Thymus (tissue), 11 donors: Measurements from ENCODE around the gene FLYWCH1. TPM values are rescaled to one million over a fixed set of nuclear protein-coding genes. Genes with fewer than 3 reads are reported as not detected.
A peak's percentile ranks its signal among the peaks of the same experiment; 100 is the strongest.
"Not testable (repeated sequence)": the region's sequence is repeated elsewhere in the genome, so short reads cannot be mapped to it uniquely, and the experiment has no call there.

Experiments used
- DNase-seq, 9 donors: peaks; one replicate each; pipeline ENCODE4 v3.0.0-alpha.2; 2013; ENCODE audit warnings: low spot score in 9 of 9, low read depth in 6 of 9, missing footprints in 1 of 9
- H3K27ac ChIP-seq, 2 donors: one replicate each; pipeline ENCODE4 v1.5.1; 2013; ENCODE audit warnings: control low read depth in 1 of 2, low read depth in 1 of 2, low read length in 1 of 2, mild to moderate bottlenecking in 1 of 2, moderate library complexity in 1 of 2
- H3K27me3 ChIP-seq, 2 donors: one replicate each; pipeline ENCODE4 v1.5.1; 2013; ENCODE audit warnings: low read length in 1 of 2; ENCODE audit not compliant: control insufficient read depth in 2 of 2, insufficient read depth in 1 of 2
- H3K36me3 ChIP-seq, 2 donors: one replicate each; pipeline ENCODE4 v1.5.1; 2013; ENCODE audit warnings: low read length in 1 of 2, mild to moderate bottlenecking in 1 of 2, moderate library complexity in 1 of 2; ENCODE audit not compliant: control insufficient read depth in 2 of 2, insufficient read depth in 2 of 2
- H3K4me1 ChIP-seq, 2 donors: one replicate each; pipeline ENCODE4 v1.5.1; 2013; ENCODE audit warnings: low read length in 2 of 2; ENCODE audit not compliant: control insufficient read depth in 2 of 2, insufficient read depth in 2 of 2
- H3K4me3 ChIP-seq, 2 donors: one replicate each; pipeline ENCODE4 v1.5.1; 2013; ENCODE audit warnings: low read length in 2 of 2, control low read depth in 1 of 2, mild to moderate bottlenecking in 1 of 2
- H3K9me3 ChIP-seq, 2 donors: one replicate each; pipeline ENCODE4 v1.5.1; 2013; ENCODE audit warnings: low read length in 1 of 2, mild to moderate bottlenecking in 1 of 2; ENCODE audit not compliant: control insufficient read depth in 2 of 2, insufficient read depth in 1 of 2
- WGBS: extraction: QIAGEN DNeasy Blood & Tissue Kit; methylation state at CpG from one replicate; pipeline ENCODE4 v1.1.7; 2013; 5-methylcytosine and 5-hydroxymethylcytosine counted together
- polyA plus RNA-seq: library from polyadenylated mRNA; stranded (reverse); fragments of 200-250 nt; gene quantifications from one replicate; pipeline ENCODE4 v1.2.3, GENCODE V29; 2013
- total RNA-seq: library from RNA; stranded (reverse); fragments of 120-200 nt; gene quantifications from one replicate; pipeline ENCODE4 v1.2.4, GENCODE V29; 2013
- donor health status: healthy.

FLYWCH1 gene
- total and polyA plus RNA-seq, 2 donors, result 9.6 to 34.1 TPM

DNA sequence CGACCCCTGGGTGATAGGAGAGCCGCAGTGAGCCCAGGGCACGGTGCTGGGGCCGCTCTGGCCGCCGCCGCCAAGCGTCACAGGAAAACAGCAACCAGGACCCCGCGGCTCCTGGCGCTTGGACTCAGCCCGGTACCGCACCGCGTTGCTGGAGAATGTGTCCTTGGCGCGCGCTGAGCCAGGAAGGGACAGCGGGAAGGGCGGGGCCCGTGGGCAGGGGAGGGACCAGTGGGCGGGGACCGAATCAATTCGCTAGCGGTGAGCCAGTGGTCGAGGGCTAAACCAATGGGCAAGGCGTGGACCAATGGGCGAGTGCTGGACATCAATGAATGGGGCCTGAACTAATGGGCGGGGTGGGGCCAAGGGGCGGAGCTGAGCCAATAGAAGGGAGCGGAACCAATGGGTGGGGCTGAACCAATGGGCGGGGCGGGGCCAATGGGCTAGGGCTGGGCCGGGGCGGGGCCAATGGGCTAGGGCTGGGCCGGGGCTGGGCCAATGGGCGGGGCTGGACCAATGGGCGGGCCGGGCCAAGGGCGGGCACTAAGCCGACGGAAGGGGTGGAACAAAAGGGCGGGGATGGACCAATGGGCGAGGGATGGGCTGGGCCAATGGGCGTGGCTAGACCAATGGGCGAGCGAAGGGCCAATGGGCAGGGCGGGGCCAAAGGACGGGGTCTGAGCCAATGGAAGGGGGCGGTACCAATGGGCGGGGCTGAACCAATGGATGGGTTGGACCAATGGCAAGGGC, 6.3 kb upstream of the FLYWCH1 start:
- DNase-seq, result peak in 5 of 9 donors; percentile 50 to 74 (median 55)
- Histone ChIP-seq H3K4me1 (peaks cover 0 to 26% of the 10 kb centered on the region in 2 donors), H3K27me3 (peaks cover 0 to 18% of the 10 kb centered on the region in 2 donors), H3K4me3 (peak overlapping the region; percentile 52 to 65), H3K27ac (peak overlapping the region in 1 of 2 donors; percentile 66), H3K9me3 (peaks cover 1 to 18% of the 10 kb centered on the region in 2 donors), H3K36me3 (no peaks in the 10 kb centered on the region)
- WGBS, result 2% methylated on average over 51 of the region's 51 CpGs

GRCh38 chr16:2905988-2906387, 5.7 kb upstream of the FLYWCH1 start:
- Histone ChIP-seq H3K27me3 (peaks cover 0 to 18% of the 10 kb centered on the region in 2 donors), H3K4me3 (no peak overlapping the region), H3K27ac (no peak overlapping the region), H3K9me3 (peaks cover 1 to 18% of the 10 kb centered on the region in 2 donors), H3K4me1 (peaks cover 0 to 26% of the 10 kb centered on the region in 2 donors), H3K36me3 (no peaks in the 10 kb centered on the region)
- 45% methylated on average over 12 of the region's 12 CpGs for WGBS
- DNase-seq, result peak in 1 of 9 donors; percentile 6

GRCh38 chr16:2907084-2907753, 4.5 kb upstream of the FLYWCH1 start:
- H3K4me3 ChIP-seq, result not testable (repeated sequence)
- WGBS, result 27% methylated on average over 17 of the region's 17 CpGs

GRCh38 chr16:2910441-2910969, 1.2 kb upstream of the FLYWCH1 start:
- no peak overlapping the region for H3K27ac ChIP-seq
- no peak for DNase-seq
- H3K4me3 ChIP-seq, result no peak overlapping the region
- WGBS, result 83% methylated on average over 5 of the region's 5 CpGs
- H3K4me1 ChIP-seq, result peaks cover 8 to 22% of the 10 kb centered on the region in 2 donors
- H3K36me3 ChIP-seq, result peaks cover 5 to 9% of the 10 kb centered on the region in 2 donors
- peaks cover 0 to 15% of the 10 kb centered on the region in 2 donors for H3K27me3 ChIP-seq
- peaks cover 0 to 9% of the 10 kb centered on the region in 2 donors for H3K9me3 ChIP-seq

More at GRCh38 chr16:2907084-2907753, 4.5 kb upstream of the FLYWCH1 start:
- peaks cover 1 to 18% of the 10 kb centered on the region in 2 donors for H3K9me3 ChIP-seq
- DNase-seq, H3K36me3 ChIP-seq, H3K27ac ChIP-seq: not testable (repeated sequence)
- H3K4me1 ChIP-seq, result peaks cover 3 to 32% of the 10 kb centered on the region in 2 donors
- H3K27me3 ChIP-seq, result peaks cover 0 to 20% of the 10 kb centered on the region in 2 donors

- Histone ChIP-seq H3K4me1 (peaks cover 8 to 15% of the 10 kb centered on the region in 2 donors), H3K36me3 (peaks cover 10 to 12% of the 10 kb centered on the region in 2 donors), H3K27ac (peak overlapping the region in 1 of 2 donors; percentile 58), H3K27me3 (peaks cover 0 to 9% of the 10 kb centered on the region in 2 donors), H3K4me3 (peak overlapping the region; percentile 62 to 75), H3K9me3 (no peaks in the 10 kb centered on the region)
- peak in 2 of 9 donors; percentile 24 to 47 for DNase-seq
- 10% methylated on average over 39 of the region's 39 CpGs for WGBS
These were observed 834 bp downstream of the FLYWCH1 start for GRCh38 chr16:2912330-2913199.

GRCh38 chr16:2913603-2914002, 1.9 kb downstream of the FLYWCH1 start:
- no peak overlapping the region for H3K27ac ChIP-seq
- H3K4me3 ChIP-seq, result no peak overlapping the region
- H3K4me1 ChIP-seq, result peaks cover 8 to 15% of the 10 kb centered on the region in 2 donors
- WGBS, result 95% methylated on average over 7 of the region's 7 CpGs
- no peak for DNase-seq
- H3K27me3 ChIP-seq, result peaks cover 0 to 9% of the 10 kb centered on the region in 2 donors
- peaks cover 10 to 12% of the 10 kb centered on the region in 2 donors for H3K36me3 ChIP-seq
- H3K9me3 ChIP-seq, result no peaks in the 10 kb centered on the region

- H3K27me3 ChIP-seq, result peaks cover 0 to 9% of the 10 kb centered on the region in 2 donors
- WGBS, result 99% methylated on average over 12 of the region's 12 CpGs
- no peak overlapping the region for H3K4me3 ChIP-seq
- no peaks in the 10 kb centered on the region for H3K9me3 ChIP-seq
- peaks cover 10 to 12% of the 10 kb centered on the region in 2 donors for H3K36me3 ChIP-seq
- peaks cover 8 to 15% of the 10 kb centered on the region in 2 donors for H3K4me1 ChIP-seq
- H3K27ac ChIP-seq, result no peak overlapping the region
- no peak for DNase-seq
These were observed 2.5 kb downstream of the FLYWCH1 start for GRCh38 chr16:2914233-2914632.

- Histone ChIP-seq H3K27me3 (peaks cover 0 to 9% of the 10 kb centered on the region in 2 donors), H3K36me3 (peaks cover 10 to 12% of the 10 kb centered on the region in 2 donors), H3K4me1 (peaks cover 8 to 17% of the 10 kb centered on the region in 2 donors), H3K27ac (no peak overlapping the region), H3K9me3 (no peaks in the 10 kb centered on the region), H3K4me3 (no peak overlapping the region)
- no peak for DNase-seq
- 97% methylated on average over 13 of the region's 13 CpGs for WGBS
These were observed 3.6 kb downstream of the FLYWCH1 start for GRCh38 chr16:2915196-2915929.
